HepG2 (cell line): Measurements from ENCODE around the gene INO80B. TPM values are rescaled to one million over a fixed set of nuclear protein-coding genes. Genes with fewer than 3 reads are reported as not detected.

Source experiments
- ARNTL ChIP-seq: sonication (generic); formaldehyde crosslinking; IDR thresholded peaks from 2 replicates; pipeline ENCODE4 v1.4.0; 2020; ENCODE audit warnings: mild to moderate bottlenecking, missing genetic modification reagents
- DMAP1 ChIP-seq: IDR thresholded peaks from 2 replicates; pipeline ENCODE4 v1.6.1; 2016
- DR1 ChIP-seq: sonication (generic); formaldehyde crosslinking; IDR thresholded peaks from 2 replicates; pipeline ENCODE4 v1.8.0; 2021; ENCODE audit warnings: mild to moderate bottlenecking, missing genetic modification reagents, inconsistent platforms
- ERF ChIP-seq: IDR thresholded peaks from 2 replicates; pipeline ENCODE4 v1.6.1; 2018; ENCODE audit warnings: missing biosample characterization, missing genetic modification reagents
- JUND ChIP-seq: sonication (generic); formaldehyde crosslinking; IDR thresholded peaks from 2 replicates; pipeline ENCODE4 v1.8.0; 2022; ENCODE audit warnings: mild to moderate bottlenecking, missing genetic modification reagents
- MIER2 ChIP-seq: IDR thresholded peaks from 2 replicates; pipeline ENCODE4 v1.6.1; 2016; ENCODE audit warnings: missing biosample characterization, missing genetic modification reagents
- RBFOX2 ChIP-seq: fragments of 200-400 bp; formaldehyde crosslinking; IDR thresholded peaks from 2 replicates; pipeline ENCODE4 v1.6.1; 2017; ENCODE audit warnings: low read depth, mild to moderate bottlenecking, low read length
- RXRA ChIP-seq: sonication (generic); formaldehyde crosslinking; IDR thresholded peaks from 2 replicates; pipeline ENCODE4 v1.5.1; 2020; ENCODE audit warnings: missing genetic modification reagents
- TCF12 ChIP-seq, 2 experiments: fragments of 450-650 bp in 1 of 2; sonication (generic) in 1 of 2; formaldehyde crosslinking in 1 of 2; IDR thresholded peaks; 2 replicates each; pipeline versions ENCODE4 v1.6.1 to v1.8.0; 2017 to 2022; ENCODE audit warnings: antibody characterized with exemption in 1 of 2, mild to moderate bottlenecking in 1 of 2, missing genetic modification reagents in 1 of 2, moderate library complexity in 1 of 2
- YEATS2 ChIP-seq: sonication (generic); formaldehyde crosslinking; IDR thresholded peaks from 2 replicates; pipeline ENCODE4 v1.4.0; 2020; ENCODE audit warnings: missing genetic modification reagents, borderline replicate concordance
- ZNF7 ChIP-seq: IDR thresholded peaks from 2 replicates; pipeline ENCODE4 v1.6.1; 2016; ENCODE audit warnings: missing biosample characterization, missing genetic modification reagents
- ZNF703 ChIP-seq: sonication (generic); formaldehyde crosslinking; IDR thresholded peaks from 2 replicates; pipeline ENCODE4 v1.5.1; 2020; ENCODE audit warnings: missing genetic modification reagents, mild to moderate bottlenecking, moderate library complexity, borderline replicate concordance
- polyA plus RNA-seq, 8 experiments: library from polyadenylated mRNA; depleted of rRNA in 3 of 8; stranded (reverse) in 7 of 8; unstranded in 1 of 8; fragments of >200 nt; fragmentation: Illumina TruSeq in 4 of 8; extraction: Trizol in 4 of 8; gene quantifications; 2 replicates each; pipeline versions ENCODE4 v1.2.1 to v1.2.3, GENCODE V29; 2011 to 2016; ENCODE audit warnings: low read depth in 4 of 8, missing spikeins in 1 of 8, mixed read lengths in 1 of 8; ENCODE audit not compliant: insufficient read depth in 1 of 8
- total RNA-seq, 5 experiments: library from RNA; depleted of rRNA; stranded (reverse); fragments of >200 nt; fragmentation: Illumina TruSeq; extraction: Trizol; gene quantifications; 2 replicates each; pipeline ENCODE4 v1.2.3, GENCODE V29; 2016; ENCODE audit warnings: low read depth in 1 of 5
- TF ChIP-seq, protein P1 (sequence below): IDR thresholded peaks from 2 replicates; pipeline ENCODE4 v1.6.1; 2016
- TF ChIP-seq, protein P2 (sequence below): sonication (generic); formaldehyde crosslinking; IDR thresholded peaks from 2 replicates; pipeline ENCODE4 v1.5.0; 2020; ENCODE audit warnings: mild to moderate bottlenecking, missing genetic modification reagents, borderline replicate concordance
- TF ChIP-seq, protein P3 (sequence below): sonication (generic); formaldehyde crosslinking; IDR thresholded peaks from 2 replicates; pipeline ENCODE4 v1.4.0; 2020; ENCODE audit warnings: missing genetic modification reagents
- TF ChIP-seq, protein P4 (sequence below): sonication (generic); formaldehyde crosslinking; IDR thresholded peaks from 2 replicates; pipeline ENCODE4 v1.8.0; 2022; ENCODE audit warnings: mild to moderate bottlenecking, missing genetic modification reagents
- TF ChIP-seq, protein P5 (sequence below), 2 experiments: sonication (generic) in 1 of 2; formaldehyde crosslinking in 1 of 2; IDR thresholded peaks; 2 replicates each; pipeline versions ENCODE4 v1.4.0 to v1.6.1; 2018 to 2020; ENCODE audit warnings: missing genetic modification reagents in 2 of 2, borderline replicate concordance in 1 of 2, low read depth in 1 of 2, mild to moderate bottlenecking in 1 of 2, missing biosample characterization in 1 of 2

The INO80B gene
- total and polyA plus RNA-seq, 2 of the 13 experiments (the other 11 are each of a cell fraction or from before 2014, with no cell fraction given), result 6.2 to 14.5 TPM

DNA sequence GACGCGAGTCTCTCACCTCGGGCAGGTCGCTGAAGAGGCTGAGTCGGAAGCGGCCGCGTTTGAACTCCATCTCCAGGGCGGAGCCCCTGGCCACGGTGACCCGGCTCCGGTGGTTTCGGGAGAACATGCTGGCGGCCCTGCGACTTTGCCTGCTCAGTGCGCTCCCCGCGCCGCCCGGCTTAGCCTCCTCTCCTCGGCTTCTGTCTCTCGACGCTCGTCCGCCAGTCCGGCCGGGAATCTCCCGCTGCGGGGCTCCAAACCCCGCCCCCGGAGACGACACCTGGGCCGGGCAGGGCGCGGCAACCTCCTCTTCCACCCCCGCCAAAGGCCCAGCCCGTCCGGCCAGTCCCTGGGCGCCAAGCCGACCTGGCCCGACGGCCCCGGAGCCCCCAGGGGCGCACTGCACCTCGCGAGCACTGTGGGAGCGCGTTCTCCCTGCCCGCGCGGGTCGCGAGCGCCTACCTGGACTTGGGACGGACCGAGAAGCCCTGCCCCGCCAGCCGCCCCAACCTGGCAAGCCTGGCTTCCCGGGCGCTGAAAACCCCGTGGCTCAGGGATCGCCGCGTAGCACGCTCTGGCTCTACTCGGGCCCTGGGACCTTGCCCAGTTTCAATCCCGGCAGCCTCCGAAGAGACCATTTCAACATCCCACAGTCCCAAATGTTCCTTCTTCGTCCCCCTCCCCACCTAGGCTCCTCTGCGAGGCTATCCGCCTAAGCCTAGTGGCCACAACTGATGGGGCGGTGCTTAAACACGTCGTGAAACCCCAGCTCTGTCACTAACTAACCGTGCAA, 13.0 kb upstream of the INO80B start, which contains the start of gene RTKN (continued):
- TF ChIP-seq, protein P1, sequence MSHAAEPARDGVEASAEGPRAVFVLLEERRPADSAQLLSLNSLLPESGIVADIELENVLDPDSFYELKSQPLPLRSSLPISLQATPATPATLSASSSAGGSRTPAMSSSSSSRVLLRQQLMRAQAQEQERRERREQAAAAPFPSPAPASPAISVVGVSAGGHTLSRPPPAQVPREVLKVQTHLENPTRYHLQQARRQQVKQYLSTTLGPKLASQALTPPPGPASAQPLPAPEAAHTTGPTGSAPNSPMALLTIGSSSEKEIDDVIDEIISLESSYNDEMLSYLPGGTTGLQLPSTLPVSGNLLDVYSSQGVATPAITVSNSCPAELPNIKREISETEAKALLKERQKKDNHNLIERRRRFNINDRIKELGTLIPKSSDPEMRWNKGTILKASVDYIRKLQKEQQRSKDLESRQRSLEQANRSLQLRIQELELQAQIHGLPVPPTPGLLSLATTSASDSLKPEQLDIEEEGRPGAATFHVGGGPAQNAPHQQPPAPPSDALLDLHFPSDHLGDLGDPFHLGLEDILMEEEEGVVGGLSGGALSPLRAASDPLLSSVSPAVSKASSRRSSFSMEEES (CRISPR knock-in tag), result no peak
- peak; percentile 71; the same call in 1 of the 2 replicates for TF ChIP-seq YEATS2 (CRISPR knock-in tag)
- TF ChIP-seq RXRA, result peak; percentile 83; the same call in 1 of the 2 replicates
- TF ChIP-seq, protein P2, sequence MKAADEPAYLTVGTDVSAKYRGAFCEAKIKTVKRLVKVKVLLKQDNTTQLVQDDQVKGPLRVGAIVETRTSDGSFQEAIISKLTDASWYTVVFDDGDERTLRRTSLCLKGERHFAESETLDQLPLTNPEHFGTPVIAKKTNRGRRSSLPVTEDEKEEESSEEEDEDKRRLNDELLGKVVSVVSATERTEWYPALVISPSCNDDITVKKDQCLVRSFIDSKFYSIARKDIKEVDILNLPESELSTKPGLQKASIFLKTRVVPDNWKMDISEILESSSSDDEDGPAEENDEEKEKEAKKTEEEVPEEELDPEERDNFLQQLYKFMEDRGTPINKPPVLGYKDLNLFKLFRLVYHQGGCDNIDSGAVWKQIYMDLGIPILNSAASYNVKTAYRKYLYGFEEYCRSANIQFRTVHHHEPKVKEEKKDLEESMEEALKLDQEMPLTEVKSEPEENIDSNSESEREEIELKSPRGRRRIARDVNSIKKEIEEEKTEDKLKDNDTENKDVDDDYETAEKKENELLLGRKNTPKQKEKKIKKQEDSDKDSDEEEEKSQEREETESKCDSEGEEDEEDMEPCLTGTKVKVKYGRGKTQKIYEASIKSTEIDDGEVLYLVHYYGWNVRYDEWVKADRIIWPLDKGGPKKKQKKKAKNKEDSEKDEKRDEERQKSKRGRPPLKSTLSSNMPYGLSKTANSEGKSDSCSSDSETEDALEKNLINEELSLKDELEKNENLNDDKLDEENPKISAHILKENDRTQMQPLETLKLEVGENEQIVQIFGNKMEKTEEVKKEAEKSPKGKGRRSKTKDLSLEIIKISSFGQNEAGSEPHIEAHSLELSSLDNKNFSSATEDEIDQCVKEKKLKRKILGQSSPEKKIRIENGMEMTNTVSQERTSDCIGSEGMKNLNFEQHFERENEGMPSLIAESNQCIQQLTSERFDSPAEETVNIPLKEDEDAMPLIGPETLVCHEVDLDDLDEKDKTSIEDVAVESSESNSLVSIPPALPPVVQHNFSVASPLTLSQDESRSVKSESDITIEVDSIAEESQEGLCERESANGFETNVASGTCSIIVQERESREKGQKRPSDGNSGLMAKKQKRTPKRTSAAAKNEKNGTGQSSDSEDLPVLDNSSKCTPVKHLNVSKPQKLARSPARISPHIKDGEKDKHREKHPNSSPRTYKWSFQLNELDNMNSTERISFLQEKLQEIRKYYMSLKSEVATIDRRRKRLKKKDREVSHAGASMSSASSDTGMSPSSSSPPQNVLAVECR (CRISPR knock-in tag), result peak; percentile 87
- peak; percentile 79 for TF ChIP-seq ARNTL (CRISPR knock-in tag)
- peak; percentile 88 for TF ChIP-seq ZNF703 (CRISPR knock-in tag)
- peak; percentile 99 for TF ChIP-seq RBFOX2
- TF ChIP-seq, protein P3, sequence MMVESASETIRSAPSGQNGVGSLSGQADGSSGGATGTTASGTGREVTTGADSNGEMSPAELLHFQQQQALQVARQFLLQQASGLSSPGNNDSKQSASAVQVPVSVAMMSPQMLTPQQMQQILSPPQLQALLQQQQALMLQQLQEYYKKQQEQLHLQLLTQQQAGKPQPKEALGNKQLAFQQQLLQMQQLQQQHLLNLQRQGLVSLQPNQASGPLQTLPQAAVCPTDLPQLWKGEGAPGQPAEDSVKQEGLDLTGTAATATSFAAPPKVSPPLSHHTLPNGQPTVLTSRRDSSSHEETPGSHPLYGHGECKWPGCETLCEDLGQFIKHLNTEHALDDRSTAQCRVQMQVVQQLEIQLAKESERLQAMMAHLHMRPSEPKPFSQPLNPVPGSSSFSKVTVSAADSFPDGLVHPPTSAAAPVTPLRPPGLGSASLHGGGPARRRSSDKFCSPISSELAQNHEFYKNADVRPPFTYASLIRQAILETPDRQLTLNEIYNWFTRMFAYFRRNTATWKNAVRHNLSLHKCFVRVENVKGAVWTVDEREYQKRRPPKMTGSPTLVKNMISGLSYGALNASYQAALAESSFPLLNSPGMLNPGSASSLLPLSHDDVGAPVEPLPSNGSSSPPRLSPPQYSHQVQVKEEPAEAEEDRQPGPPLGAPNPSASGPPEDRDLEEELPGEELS (CRISPR knock-in tag), result no peak; the same call in none of the 2 replicates
- TF ChIP-seq DMAP1 (CRISPR knock-in tag), result peak; percentile 74
- peak; percentile 97 for TF ChIP-seq DR1 (CRISPR knock-in tag)
- no peak for TF ChIP-seq ZNF7 (CRISPR knock-in tag)
- TF ChIP-seq, protein P4, sequence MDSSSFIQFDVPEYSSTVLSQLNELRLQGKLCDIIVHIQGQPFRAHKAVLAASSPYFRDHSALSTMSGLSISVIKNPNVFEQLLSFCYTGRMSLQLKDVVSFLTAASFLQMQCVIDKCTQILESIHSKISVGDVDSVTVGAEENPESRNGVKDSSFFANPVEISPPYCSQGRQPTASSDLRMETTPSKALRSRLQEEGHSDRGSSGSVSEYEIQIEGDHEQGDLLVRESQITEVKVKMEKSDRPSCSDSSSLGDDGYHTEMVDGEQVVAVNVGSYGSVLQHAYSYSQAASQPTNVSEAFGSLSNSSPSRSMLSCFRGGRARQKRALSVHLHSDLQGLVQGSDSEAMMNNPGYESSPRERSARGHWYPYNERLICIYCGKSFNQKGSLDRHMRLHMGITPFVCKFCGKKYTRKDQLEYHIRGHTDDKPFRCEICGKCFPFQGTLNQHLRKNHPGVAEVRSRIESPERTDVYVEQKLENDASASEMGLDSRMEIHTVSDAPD (CRISPR knock-in tag), result peak; percentile 53; the same call in 1 of the 2 replicates
- TF ChIP-seq MIER2, result peak; percentile 10; the same call in 1 of the 2 replicates
- TF ChIP-seq JUND (CRISPR knock-in tag), result 0 out of 2 replicates have a peak, but pooled peaks have one; percentile 39
- no peak for TF ChIP-seq TCF12 (IDR thresholded peaks at IDR 0.05)
- TF ChIP-seq TCF12 (CRISPR knock-in tag; IDR thresholded peaks at IDR 0.05), result peak; percentile 65; the same call in 1 of the 2 replicates
- TF ChIP-seq, protein P5, sequence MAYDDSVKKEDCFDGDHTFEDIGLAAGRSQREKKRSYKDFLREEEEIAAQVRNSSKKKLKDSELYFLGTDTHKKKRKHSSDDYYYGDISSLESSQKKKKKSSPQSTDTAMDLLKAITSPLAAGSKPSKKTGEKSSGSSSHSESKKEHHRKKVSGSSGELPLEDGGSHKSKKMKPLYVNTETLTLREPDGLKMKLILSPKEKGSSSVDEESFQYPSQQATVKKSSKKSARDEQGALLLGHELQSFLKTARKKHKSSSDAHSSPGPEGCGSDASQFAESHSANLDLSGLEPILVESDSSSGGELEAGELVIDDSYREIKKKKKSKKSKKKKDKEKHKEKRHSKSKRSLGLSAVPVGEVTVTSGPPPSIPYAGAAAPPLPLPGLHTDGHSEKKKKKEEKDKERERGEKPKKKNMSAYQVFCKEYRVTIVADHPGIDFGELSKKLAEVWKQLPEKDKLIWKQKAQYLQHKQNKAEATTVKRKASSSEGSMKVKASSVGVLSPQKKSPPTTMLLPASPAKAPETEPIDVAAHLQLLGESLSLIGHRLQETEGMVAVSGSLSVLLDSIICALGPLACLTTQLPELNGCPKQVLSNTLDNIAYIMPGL (CRISPR knock-in tag; IDR thresholded peaks at IDR 0.05; ENCODE audit: borderline replicate concordance in 1 of 2, low read depth in 1 of 2), result peak in 1 of 2 experiments; percentile 84
- peak; percentile 81; the same call in 1 of the 2 replicates for TF ChIP-seq ERF (CRISPR knock-in tag)
